OCI-LY7 (cell line): ENCODE measurements around the gene KLRB1.

ENCODE experiments used
- CTCF ChIP-seq: fragments of 200-600 bp; sonication (generic); conservative IDR thresholded peaks from 2 replicates; pipeline ENCODE4 v1.5.1; 2014; ENCODE audit warnings: mild to moderate bottlenecking, antibody characterized with exemption, low read length, moderate library complexity, mixed read lengths
- EZH2phosphoT487 ChIP-seq: fragments of 200-600 bp; sonication (generic); IDR thresholded peaks from 2 replicates; pipeline ENCODE4 v1.6.1; 2018; ENCODE audit warnings: low read depth, borderline replicate concordance, mild to moderate bottlenecking, mixed run types, antibody characterized with exemption, low read length, moderate library complexity, mixed read lengths

- TF ChIP-seq CTCF (no peak), EZH2phosphoT487 (no peak)
Measured at GRCh38 chr12:9626821-9627220, 19.1 kb upstream of the KLRB1 start.
